ENCODE data around the gene OR10AD1. TPM values are rescaled to one million over a fixed set of nuclear protein-coding genes. Genes with fewer than 3 reads are reported as not detected.

Gene OR10AD1
- polyA plus RNA-seq (not detected in 3 replicates), polyA minus RNA-seq (not detected in 3 replicates)
- polyA plus RNA-seq (2011; ENCODE audit: low read depth): not detected
- polyA plus RNA-seq (2011; cell fraction: cytosol; rRNA removed): not detected in 2 replicates
- not detected in 2 replicates for polyA plus RNA-seq (2011; cell fraction: nucleus; rRNA removed)
- polyA plus RNA-seq (2012; ENCODE audit: low replicate concordance): 0.13 TPM in 1 of 2 replicates, not detected in the other
- not detected for polyA minus RNA-seq (2011; cell fraction: cytosol; rRNA and poly(A)+ RNA removed)
- polyA minus RNA-seq (2011; cell fraction: nucleus; rRNA and poly(A)+ RNA removed): not detected in 2 replicates

DNA sequence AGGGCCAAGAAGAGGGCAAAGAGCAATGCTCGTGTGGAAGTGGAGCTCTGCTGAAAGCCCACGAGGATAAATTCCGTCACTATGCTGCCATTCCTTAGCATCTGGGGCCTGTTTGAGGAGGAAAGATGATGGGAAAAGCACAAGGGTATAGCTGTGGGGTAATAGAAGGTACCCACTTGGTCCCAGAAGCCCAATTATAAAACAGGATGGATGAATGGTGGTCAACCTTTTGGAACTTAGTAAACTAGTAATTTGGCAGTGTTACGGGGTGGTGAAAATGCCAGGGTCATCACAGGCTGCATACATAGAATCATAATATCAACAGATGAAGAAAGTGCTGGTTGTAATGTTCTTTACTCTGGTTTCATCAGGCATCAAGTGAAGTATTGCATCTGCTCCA lies at the start of gene OR10AD1:
Gene OR10AD1 (minus strand): TSS at position 101 of the 400 bp plus-strand sequence. CDS start 0 bp downstream, at position 101.
- no peaks in the 10 kb centered on the region for H3K9me1 ChIP-seq (ENCODE audit: control insufficient read depth, extremely low read depth, insufficient read depth, low read length)
- H3K27me3 ChIP-seq (ENCODE audit: control insufficient read depth, extremely low read depth, insufficient read depth, low read length): no peaks in the 10 kb centered on the region
- DNase-seq (ENCODE audit: low read depth, low spot score): no peak
- dilution Hi-C loops (cut with MboI; ENCODE audit: extremely low pct_ligation_motif_present, low sequenced_read_pairs): no loop called here
- no peak within 1 kb of the TSS for H3K9ac ChIP-seq (ENCODE audit: control insufficient read depth, extremely low read depth, insufficient read depth, low read length)
- H2AFZ ChIP-seq (ENCODE audit: control insufficient read depth, low read length): no peak within 1 kb of the TSS
- no peaks in the 10 kb centered on the region for H3K79me2 ChIP-seq (ENCODE audit: control insufficient read depth, insufficient read depth, low read length)
- H3K36me3 ChIP-seq (ENCODE audit: control insufficient read depth in 2 of 2, extremely low read depth in 1 of 2, insufficient read depth in 2 of 2, low read length in 2 of 2): no peaks in the 10 kb centered on the region
- no peak for TF ChIP-seq CTCF (optimal IDR thresholded peaks at IDR 0.05 in 1 of 3, IDR thresholded peaks at IDR 0.05 in 1 of 3, conservative IDR thresholded peaks at IDR 0.05 in 1 of 3; ENCODE audit: extremely low read depth in 1 of 3, insufficient read depth in 2 of 3, low read length in 3 of 3)
- TF ChIP-seq EZH2 (IDR thresholded peaks at IDR 0.05; ENCODE audit: low read length): no peak
- no peak within 1 kb of the TSS for H3K4me2 ChIP-seq (ENCODE audit: control insufficient read depth, extremely low read depth, insufficient read depth, low read depth, low read length)
- no peak for FAIRE-seq
- H3K4me3 ChIP-seq (ENCODE audit: control insufficient read depth in 2 of 3, extremely low read depth in 1 of 3, insufficient read depth in 2 of 3, low read depth in 1 of 3, low read length in 3 of 3): no peak within 1 kb of the TSS
- H3K27ac ChIP-seq (ENCODE audit: control insufficient read depth, insufficient read depth, low read length): no peak within 1 kb of the TSS
- no peaks in the 10 kb centered on the region for H3K4me1 ChIP-seq (ENCODE audit: control insufficient read depth, extremely low read depth, insufficient read depth, low read length)
- no peaks in the 10 kb centered on the region for H4K20me1 ChIP-seq (ENCODE audit: control insufficient read depth, extremely low read depth, insufficient read depth, low read length)
- H3K9me3 ChIP-seq (ENCODE audit: control insufficient read depth, low read depth, low read length): no peaks in the 10 kb centered on the region

- H3K4me3 ChIP-seq (ENCODE audit: control insufficient read depth in 2 of 3, extremely low read depth in 1 of 3, insufficient read depth in 2 of 3, low read depth in 1 of 3, low read length in 3 of 3): no peak overlapping the region
- no peak overlapping the region for H2AFZ ChIP-seq (ENCODE audit: control insufficient read depth, low read length)
- H3K9ac ChIP-seq (ENCODE audit: control insufficient read depth, extremely low read depth, insufficient read depth, low read length): no peak overlapping the region
- no peaks in the 10 kb centered on the region for H3K9me1 ChIP-seq (ENCODE audit: control insufficient read depth, extremely low read depth, insufficient read depth, low read length)
- H3K36me3 ChIP-seq (ENCODE audit: control insufficient read depth in 2 of 2, extremely low read depth in 1 of 2, insufficient read depth in 2 of 2, low read length in 2 of 2): no peaks in the 10 kb centered on the region
- H4K20me1 ChIP-seq (ENCODE audit: control insufficient read depth, extremely low read depth, insufficient read depth, low read length): no peaks in the 10 kb centered on the region
- no peaks in the 10 kb centered on the region for H3K9me3 ChIP-seq (ENCODE audit: control insufficient read depth, low read depth, low read length)
- TF ChIP-seq CTCF (optimal IDR thresholded peaks at IDR 0.05 in 1 of 3, IDR thresholded peaks at IDR 0.05 in 1 of 3, conservative IDR thresholded peaks at IDR 0.05 in 1 of 3; ENCODE audit: extremely low read depth in 1 of 3, insufficient read depth in 2 of 3, low read length in 3 of 3) (no peak), EZH2 (IDR thresholded peaks at IDR 0.05; ENCODE audit: low read length) (no peak)
- H3K27me3 ChIP-seq (ENCODE audit: control insufficient read depth, extremely low read depth, insufficient read depth, low read length): peaks cover 3% of the 10 kb centered on the region
- dilution Hi-C loops (cut with MboI; ENCODE audit: extremely low pct_ligation_motif_present, low sequenced_read_pairs): no loop called here
- DNase-seq (ENCODE audit: low read depth, low spot score) (no peak), FAIRE-seq (no peak)
- H3K27ac ChIP-seq (ENCODE audit: control insufficient read depth, insufficient read depth, low read length): no peak overlapping the region
- H3K4me1 ChIP-seq (ENCODE audit: control insufficient read depth, extremely low read depth, insufficient read depth, low read length): no peaks in the 10 kb centered on the region
- no peaks in the 10 kb centered on the region for H3K79me2 ChIP-seq (ENCODE audit: control insufficient read depth, insufficient read depth, low read length)
- H3K4me2 ChIP-seq (ENCODE audit: control insufficient read depth, extremely low read depth, insufficient read depth, low read depth, low read length): no peak overlapping the region
Measured at GRCh38 chr12:48247181-48247966, 44.3 kb upstream of the OR10AD1 start.

All from keratinocyte (primary cell).